Measurements from ENCODE around the gene FAM219A. TPM values are rescaled to one million over a fixed set of nuclear protein-coding genes. Genes with fewer than 3 reads are reported as not detected.

The FAM219A gene
- total and polyA plus RNA-seq, 2 donors = 6.0 to 20.8 TPM

Small RNAs within 50 kb of the gene (small RNA-seq; reads per million reads assigned to genes)
- gene RF00019 = not detected
- gene RN7SKP24 = not detected

Other genes with a start within 250 kb of the FAM219A start
- 5.8 TPM for gene KIF24, start 129.3 kb downstream of the FAM219A start, total RNA-seq
- 0.32 TPM for gene KIF24, start 129.3 kb downstream of the FAM219A start, polyA plus RNA-seq
- 22.1 TPM for gene NUDT2, start 129.0 kb downstream of the FAM219A start, total RNA-seq
- 36.2 TPM for gene NUDT2, start 129.0 kb downstream of the FAM219A start, polyA plus RNA-seq
- gene MYORG, start 81.7 kb downstream of the FAM219A start, total RNA-seq = 2.4 TPM
- gene MYORG, start 81.7 kb downstream of the FAM219A start, polyA plus RNA-seq = 9.8 TPM
- not detected for gene DNAI1, start 235 bp upstream of the FAM219A start, total RNA-seq
- gene DNAI1, start 235 bp upstream of the FAM219A start, polyA plus RNA-seq = 0.11 TPM
- gene ENHO, start 64.4 kb upstream of the FAM219A start, total RNA-seq = 0.26 TPM
- gene ENHO, start 64.4 kb upstream of the FAM219A start, polyA plus RNA-seq = 1.8 TPM
- 5.6 TPM for gene CNTFR, start 131.2 kb upstream of the FAM219A start, total RNA-seq
- gene CNTFR, start 131.2 kb upstream of the FAM219A start, polyA plus RNA-seq = 11.5 TPM
- 13.2 TPM for gene RPP25L, start 153.5 kb upstream of the FAM219A start, total RNA-seq
- 33.7 TPM for gene RPP25L, start 153.5 kb upstream of the FAM219A start, polyA plus RNA-seq
- 34.2 TPM for gene DCTN3, start 161.9 kb upstream of the FAM219A start, total RNA-seq
- gene DCTN3, start 161.9 kb upstream of the FAM219A start, polyA plus RNA-seq = 117 TPM
- gene ARID3C, start 170.5 kb upstream of the FAM219A start, total RNA-seq = not detected
- not detected for gene ARID3C, start 170.5 kb upstream of the FAM219A start, polyA plus RNA-seq
- gene SIGMAR1, start 179.2 kb upstream of the FAM219A start, total RNA-seq = 18.2 TPM
- gene SIGMAR1, start 179.2 kb upstream of the FAM219A start, polyA plus RNA-seq = 103 TPM
- gene GALT, start 188.1 kb upstream of the FAM219A start, total RNA-seq = 25.4 TPM
- 31.8 TPM for gene GALT, start 188.1 kb upstream of the FAM219A start, polyA plus RNA-seq
- gene IL11RA, start 193.6 kb upstream of the FAM219A start, total RNA-seq = 43.9 TPM
- 39.5 TPM for gene IL11RA, start 193.6 kb upstream of the FAM219A start, polyA plus RNA-seq
- not detected for gene CCL27, start 204.1 kb upstream of the FAM219A start, total RNA-seq
- 0.32 TPM for gene CCL27, start 204.1 kb upstream of the FAM219A start, polyA plus RNA-seq
- 2.1 TPM for gene CCL19, start 232.7 kb upstream of the FAM219A start, total RNA-seq
- gene CCL19, start 232.7 kb upstream of the FAM219A start, polyA plus RNA-seq = 4.0 TPM